Measurements from ENCODE around the gene DCPS.

- no peak for TF ChIP-seq CTCF (IDR thresholded peaks at IDR 0.05; ENCODE audit: insufficient read depth, low read depth, low read length)
- TF ChIP-seq EZH2 (IDR thresholded peaks at IDR 0.05; ENCODE audit: insufficient read depth, low read length): no peak
Measured at GRCh38 chr11:126343051-126343450, 39.2 kb downstream of the DCPS start.

Measured in astrocyte (in vitro differentiated cells and primary cell).